GM19463 (cell line): ENCODE results near the gene PRKAG2.

Experiments
- ATAC-seq: cut with Tn5 transposase; IDR thresholded peaks from one replicate; pipeline ENCODE4 v1.9.1; 2021; ENCODE audit warnings: mild to moderate bottlenecking, moderate library complexity; ENCODE audit not compliant: unreplicated experiment

PRKAG2 gene

GRCh38 chr7:151900986-151901621 is 24.2 kb upstream of the PRKAG2 start:
- no peak for ATAC-seq

- no peak for ATAC-seq
Observed at GRCh38 chr7:151900591-151900985, 23.7 kb upstream of the PRKAG2 start.

GRCh38 chr7:151899513-151900360 is 22.8 kb upstream of the PRKAG2 start:
- no peak for ATAC-seq

- ATAC-seq = no peak
Observed at GRCh38 chr7:151897951-151898686, 21.2 kb upstream of the PRKAG2 start.

GRCh38 chr7:151897161-151897731 is 20.3 kb upstream of the PRKAG2 start:
- no peak for ATAC-seq

- ATAC-seq = no peak
Observed at GRCh38 chr7:151896486-151896885, 19.6 kb upstream of the PRKAG2 start.

GRCh38 chr7:151896086-151896485 is 19.2 kb upstream of the PRKAG2 start:
- no peak for ATAC-seq

- no peak for ATAC-seq
Observed at GRCh38 chr7:151895631-151896031, 18.7 kb upstream of the PRKAG2 start.

- no peak for ATAC-seq
Observed at GRCh38 chr7:151895008-151895630, 18.2 kb upstream of the PRKAG2 start.

- no peak for ATAC-seq
Observed at GRCh38 chr7:151894111-151895007, 17.4 kb upstream of the PRKAG2 start.

- ATAC-seq = no peak
Observed at GRCh38 chr7:151893405-151893923, 16.5 kb upstream of the PRKAG2 start.

GRCh38 chr7:151891753-151892152 is 14.8 kb upstream of the PRKAG2 start:
- no peak for ATAC-seq

GRCh38 chr7:151891182-151891581 is 14.3 kb upstream of the PRKAG2 start:
- ATAC-seq = no peak

- ATAC-seq = no peak
Observed at GRCh38 chr7:151890355-151891004, 13.6 kb upstream of the PRKAG2 start.

GRCh38 chr7:151889406-151890354 is 12.8 kb upstream of the PRKAG2 start:
- no peak for ATAC-seq

- ATAC-seq = no peak
Observed at GRCh38 chr7:151888079-151889067, 11.5 kb upstream of the PRKAG2 start.

GRCh38 chr7:151886783-151887182 is 9.9 kb upstream of the PRKAG2 start:
- ATAC-seq = no peak
